Stimulated activated CD4-positive, alpha-beta T cell treated with anti-CD3 and anti-CD28 coated beads, Interleukin-4, amount 100 ng/mL, for 48 hours (primary cell): ENCODE results near the gene ELL.

ENCODE experiments used
- DNase-seq, 2 donors: peaks; one replicate each; pipeline ENCODE4 v3.0.0-alpha.2; 2020; ENCODE audit warnings: low read depth in 2 of 2

ELL gene

DNA sequence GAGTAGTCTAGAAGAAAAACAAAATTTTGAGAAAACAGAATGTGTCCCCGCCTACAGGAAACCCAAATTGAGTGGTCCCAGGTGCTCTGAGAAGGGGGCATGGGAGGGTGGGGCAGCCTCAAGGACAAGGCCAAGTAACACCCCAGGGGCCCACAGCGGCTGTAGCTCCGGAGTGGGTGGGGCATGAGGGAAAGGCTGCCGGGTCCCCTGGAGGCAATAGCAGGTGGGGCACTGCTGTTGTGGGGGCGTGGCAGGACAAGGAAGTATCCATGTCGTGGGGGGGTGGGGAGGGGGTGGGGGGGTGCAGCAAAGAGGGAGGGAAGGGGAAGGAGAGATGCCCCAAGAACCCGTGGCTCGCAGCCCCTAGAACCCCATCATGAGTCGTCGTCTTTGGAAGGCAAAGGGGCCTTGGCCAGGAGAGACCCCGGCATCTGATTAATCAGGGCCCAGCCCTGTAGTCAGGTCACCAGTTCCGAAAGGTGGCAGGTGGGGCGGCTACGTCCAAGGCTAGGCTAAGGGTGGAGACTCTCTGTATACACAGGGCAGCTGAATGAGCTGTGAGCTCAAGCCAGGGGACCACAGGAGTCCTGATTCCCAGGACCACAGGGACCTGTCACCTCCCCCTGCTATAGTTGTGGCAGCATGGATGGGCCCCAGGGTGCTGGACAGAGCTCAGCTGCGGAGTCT lies 76.5 kb downstream of the ELL start:
- no peak for DNase-seq

DNA sequence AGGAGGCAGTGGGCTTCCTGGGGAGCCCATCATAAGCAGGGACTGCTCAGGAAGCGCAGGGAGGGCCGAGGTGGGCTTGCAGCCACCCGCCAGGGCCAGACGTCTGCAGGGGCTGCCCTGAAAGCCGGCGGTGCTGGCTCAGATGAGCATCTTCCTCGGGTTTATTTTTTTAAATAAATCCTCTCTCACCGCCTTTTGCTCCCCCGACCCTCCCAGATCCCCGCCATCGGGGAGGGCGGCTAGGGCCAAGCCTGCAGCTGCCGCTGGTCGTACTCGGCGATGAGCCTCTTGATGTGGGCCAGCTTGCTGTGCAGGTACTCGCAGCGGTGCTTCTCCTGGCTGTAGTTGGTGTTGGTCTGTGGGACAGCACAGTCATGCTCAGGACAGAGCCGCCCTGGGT lies 77.4 kb downstream of the ELL start:
- no peak for DNase-seq

DNA sequence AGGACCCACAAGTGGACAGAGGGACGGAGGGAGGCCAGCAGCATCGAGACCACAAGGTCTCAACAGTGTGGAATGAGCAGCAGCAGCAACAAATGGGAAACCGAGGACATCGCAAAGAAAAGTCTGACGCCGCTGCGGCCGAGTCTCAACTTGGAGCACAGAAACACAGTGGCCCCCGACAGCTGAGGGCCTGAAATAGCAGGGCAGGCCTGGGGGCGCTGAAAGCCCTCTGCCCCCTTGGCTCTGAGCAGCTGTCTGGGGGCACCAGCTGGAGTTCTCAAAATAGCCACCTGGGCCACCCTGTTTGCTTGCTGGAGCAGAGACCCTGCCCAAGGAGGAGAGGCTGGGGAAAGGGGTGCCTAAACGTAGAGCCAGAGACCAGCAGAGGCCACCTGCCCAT lies 78.0 kb downstream of the ELL start:
- no peak for DNase-seq

DNA sequence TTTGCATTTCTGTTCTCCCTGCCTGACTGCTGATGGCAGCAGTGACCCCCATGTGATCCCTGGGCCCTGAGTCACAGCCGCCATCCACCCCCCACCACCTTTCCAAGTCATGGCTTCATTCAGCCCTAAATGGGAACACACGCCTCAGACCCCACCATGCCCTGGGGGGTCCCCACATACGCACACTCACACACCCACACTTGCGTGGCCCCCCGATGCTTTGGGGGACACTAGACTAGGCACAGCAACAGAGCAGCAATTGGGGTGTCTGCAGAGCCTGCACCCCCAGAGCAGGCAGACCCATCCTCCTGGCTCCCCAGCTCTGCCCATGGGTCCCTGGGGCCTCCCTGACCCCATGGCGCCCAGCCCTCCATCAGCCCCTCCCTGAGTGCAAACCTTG lies 78.5 kb downstream of the ELL start:
- DNase-seq: no peak

DNA sequence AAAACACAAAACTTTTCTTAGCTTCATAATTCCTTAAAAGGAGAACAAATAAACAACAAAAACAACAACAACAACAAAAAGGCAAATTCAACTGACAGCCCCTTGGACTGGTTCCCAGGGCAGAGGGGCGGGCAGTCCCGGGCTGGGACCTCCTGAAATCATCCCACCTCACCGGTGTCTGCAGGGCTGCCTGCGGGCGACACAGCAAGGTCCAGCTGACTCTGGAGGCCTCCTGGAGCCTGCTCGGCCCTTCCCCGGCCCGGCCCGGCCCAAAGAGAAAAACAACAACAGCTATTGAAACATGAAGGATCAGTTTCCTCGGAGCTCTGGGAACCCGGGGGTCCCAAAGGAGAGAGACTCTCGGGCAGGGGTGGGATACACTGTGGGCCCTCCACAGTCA lies 78.9 kb downstream of the ELL start:
- DNase-seq: no peak

DNA sequence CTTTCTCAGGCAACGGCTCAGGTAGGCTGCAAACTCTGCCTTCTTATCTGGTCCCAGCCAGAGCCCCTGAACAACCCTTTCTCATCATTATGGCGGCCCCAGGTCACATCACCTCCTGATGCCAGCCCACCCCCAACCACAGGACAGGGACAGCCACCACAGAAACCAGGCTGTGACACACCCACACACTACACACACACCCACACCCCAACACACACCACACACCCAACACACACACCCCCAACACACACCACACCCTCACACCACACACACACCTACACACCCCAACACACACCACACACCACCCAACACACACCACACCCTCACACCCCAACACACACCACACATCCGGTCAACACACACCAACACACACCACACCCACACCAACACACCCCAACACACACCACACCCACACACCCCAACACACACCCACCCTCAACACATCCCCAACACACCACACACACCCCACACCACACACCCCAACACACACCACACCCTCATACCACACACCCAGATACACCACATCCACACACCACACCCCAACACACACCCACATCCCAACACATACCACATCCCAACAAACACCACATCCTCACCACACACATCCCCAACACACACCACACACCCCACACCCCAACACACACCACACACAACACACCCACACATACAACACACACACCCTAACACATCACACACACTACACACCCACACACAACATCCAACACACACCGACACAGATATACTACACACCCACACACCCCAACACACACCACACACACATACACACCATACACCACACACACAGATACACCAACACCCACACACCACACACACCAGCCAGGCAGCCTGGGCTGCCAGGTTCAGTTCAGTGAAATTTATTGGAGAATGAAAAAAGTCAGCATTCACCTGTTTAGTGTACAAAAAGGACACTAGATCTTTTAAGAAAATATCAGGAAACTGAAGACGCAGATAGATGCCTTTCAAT lies 79.8 kb downstream of the ELL start:
- DNase-seq: no peak

DNA sequence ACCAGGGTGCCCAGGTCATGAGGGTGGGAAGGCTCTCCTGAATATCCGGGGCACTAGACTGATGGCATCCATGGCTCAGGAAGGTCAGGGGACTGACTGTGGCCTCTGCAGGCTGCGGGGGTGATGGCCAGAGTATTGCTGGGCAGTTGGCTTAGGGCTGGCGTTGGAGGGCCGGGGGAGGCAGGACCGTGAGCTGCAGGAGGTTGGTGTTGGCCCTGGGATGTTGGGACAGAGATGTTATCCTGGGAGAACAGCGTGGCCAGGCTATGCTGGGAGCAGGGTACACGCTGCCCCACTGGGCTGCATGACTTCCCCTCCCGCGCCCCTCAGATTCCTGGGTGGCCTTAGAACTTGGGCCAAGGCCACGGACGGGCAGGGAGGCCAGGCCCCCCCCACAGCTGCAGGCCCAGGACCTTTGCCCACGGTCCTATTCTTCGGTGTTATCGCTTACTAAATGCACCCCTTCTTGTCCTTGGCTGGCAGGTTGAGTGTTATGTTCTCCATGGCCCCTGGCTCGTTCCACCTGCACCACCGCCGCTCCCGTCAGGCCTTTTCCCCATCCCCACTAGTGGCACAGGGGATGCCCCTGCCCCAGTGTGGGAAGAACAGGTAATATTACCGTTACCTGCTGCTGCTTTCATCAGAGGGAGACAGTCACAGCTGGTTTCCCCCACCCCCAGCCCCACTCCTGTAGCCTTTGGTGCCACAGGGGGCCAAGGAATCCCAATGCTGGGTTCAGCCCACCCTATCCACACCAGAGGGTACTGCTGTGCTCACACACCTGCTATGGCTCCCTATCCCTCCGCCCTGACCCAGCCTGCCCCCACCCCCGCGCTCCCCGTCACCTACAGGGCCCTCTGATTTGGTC lies 80.7 kb downstream of the ELL start:
- no peak for DNase-seq

DNA sequence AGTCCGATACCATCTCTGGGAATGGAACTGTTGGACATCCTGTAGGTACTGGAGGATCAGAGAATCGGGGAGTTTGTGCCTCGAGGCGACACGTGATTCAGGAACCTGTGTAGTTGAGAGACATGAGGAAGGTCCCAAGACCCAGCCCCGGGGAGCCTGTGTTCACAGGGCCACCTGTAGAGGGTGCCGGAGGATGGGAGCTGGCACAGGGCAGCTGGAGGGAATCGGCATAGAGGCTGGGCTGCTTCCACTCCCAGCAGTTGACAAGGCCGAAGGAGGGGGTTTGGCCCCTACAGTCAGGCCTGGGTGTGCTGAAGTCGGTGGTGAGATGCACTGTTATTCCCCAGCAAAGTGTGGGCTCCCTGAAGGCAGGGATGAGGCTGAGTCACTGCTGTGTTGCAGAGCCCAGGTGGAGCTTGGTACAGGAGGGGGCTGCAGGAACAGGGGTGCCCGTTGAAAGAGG lies 81.4 kb downstream of the ELL start:
- no peak for DNase-seq

DNA sequence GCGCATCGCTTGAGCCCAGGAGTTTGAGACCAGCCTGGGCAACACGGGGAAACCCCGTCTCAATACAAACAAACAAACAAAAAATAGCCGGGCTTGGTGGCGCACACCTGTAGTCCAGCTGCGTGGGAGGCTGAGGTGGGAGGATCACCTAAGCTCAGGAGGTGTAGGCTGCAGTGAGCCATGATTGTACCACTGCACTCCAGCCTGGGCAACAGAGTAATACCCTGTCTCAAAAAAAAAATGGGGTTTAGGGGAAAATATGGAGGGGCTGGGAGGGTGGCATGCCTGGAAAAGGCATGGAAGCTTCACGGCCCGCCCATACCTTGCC lies 82.0 kb downstream of the ELL start:
- no peak for DNase-seq

DNA sequence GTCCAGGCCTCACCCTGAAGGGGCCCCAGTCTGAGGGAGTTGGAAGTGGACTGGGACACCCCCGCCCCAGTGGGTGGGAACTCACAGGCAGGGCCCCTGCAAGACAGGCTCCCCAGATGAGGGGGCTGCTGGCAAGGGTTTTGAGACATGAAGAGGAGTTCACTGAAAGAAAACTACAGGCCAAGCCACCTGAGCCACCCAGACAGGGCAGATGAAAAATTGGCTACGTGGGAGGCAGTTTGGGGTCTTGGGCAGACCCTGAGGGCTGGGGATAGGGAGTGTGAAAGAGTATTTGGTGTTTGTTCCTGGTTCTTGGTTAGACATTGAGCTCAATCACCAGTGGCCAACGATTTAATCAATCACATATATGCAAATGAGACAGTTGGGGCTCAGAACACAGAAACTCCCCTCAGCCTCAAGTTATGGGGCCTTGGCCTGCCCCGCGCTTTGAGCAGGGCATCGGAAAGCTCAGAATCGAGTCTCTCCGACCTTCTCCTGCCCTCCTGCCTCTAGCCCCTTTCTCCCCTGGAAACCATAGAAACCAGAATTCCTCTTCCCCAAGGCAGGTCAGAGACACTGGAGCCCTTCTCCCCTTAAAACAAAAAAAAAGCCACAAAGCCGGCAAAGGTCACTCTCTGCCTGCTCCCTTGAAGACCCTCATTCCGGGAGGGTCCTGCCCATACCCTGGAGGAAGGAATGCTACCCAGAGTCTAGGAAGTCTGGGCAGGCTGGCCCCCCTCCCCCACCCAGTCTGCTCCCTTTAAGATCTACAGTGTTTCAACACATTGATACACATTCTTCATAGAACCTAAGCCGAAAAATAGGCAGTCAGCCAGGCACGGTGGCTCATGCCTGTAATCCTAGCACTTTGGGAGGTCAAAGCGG lies 82.6 kb downstream of the ELL start:
- no peak for DNase-seq

DNA sequence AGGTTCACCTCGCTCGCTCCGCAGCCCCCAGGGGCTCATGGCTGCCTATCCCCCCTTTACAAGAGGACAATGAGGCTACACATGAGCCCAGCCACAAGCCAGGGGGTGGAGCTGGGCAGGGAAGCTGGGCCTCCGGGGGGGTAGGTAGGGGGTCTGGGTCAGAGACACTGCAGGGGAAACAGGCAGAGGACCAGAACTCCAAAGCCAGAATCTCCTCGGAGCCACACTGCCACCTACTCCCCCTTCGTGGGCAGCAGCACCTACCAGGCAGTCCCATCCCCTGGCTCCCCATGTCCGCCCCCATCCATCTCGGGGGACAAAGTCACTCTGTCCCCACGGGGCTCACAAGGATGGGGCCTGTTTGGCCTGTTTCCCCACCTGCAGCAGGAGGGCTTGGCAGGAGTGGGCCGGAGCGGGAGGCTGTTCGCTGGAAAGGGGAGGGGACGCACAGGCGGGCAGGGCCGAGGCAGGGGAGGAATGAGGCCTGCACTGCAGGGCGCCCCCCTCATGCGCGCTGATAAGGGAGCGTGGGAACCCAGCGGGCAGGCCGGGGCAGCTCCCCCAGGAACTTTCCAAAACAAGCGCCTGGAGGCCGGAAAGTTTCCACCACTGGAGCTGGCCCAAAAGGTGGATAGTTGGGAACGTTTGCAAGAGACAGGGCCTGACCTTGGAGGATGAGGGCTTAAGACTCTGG lies 83.4 kb downstream of the ELL start:
- no peak for DNase-seq

DNA sequence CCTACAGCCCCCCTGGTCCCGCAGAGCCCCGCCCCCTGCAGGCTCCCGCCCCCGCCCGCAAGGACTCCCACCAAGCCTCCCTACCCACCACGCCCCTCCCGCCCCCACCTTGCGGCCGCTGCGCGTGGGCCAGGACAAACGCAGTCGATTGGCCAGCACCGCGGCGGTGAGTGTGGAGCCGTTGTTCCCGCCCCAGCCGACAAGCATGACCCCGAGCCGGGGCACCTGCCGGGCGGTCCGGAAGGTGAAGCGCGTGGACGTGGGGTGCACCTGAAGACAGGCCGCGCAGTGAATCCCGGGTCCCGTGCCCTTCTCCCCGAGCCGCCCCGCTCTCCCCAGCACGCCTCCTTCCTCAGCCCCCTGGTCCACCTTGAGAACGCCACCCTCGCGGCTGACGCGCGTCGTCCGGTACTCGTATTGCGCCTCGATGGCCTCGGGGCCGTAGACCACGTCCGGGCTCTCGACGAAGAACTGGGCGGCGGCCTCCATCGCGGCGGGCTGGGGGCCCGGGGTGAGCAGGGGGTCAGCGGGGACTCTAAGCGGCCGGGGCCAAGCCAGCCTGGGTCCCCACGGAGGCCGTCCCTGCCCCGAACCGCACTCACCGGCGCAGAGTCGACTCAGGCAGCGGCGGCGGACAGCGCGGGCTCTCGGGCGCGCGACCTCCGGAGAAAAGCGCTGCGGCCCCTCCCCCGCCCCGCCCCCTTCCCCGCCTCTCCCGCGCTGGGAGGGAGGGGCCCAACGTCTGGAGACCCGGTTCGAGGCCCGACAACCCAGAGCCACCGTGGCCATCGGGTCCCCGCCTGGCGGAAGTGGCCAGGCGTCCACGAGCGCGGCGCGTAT lies 84.2 kb downstream of the ELL start, which contains the start of gene ISYNA1:
Gene ISYNA1, minus strand, starts transcription at position 643 of the 840 bp plus-strand sequence. Its CDS starts 154 bp downstream, at position 489.
- no peak for DNase-seq

DNA sequence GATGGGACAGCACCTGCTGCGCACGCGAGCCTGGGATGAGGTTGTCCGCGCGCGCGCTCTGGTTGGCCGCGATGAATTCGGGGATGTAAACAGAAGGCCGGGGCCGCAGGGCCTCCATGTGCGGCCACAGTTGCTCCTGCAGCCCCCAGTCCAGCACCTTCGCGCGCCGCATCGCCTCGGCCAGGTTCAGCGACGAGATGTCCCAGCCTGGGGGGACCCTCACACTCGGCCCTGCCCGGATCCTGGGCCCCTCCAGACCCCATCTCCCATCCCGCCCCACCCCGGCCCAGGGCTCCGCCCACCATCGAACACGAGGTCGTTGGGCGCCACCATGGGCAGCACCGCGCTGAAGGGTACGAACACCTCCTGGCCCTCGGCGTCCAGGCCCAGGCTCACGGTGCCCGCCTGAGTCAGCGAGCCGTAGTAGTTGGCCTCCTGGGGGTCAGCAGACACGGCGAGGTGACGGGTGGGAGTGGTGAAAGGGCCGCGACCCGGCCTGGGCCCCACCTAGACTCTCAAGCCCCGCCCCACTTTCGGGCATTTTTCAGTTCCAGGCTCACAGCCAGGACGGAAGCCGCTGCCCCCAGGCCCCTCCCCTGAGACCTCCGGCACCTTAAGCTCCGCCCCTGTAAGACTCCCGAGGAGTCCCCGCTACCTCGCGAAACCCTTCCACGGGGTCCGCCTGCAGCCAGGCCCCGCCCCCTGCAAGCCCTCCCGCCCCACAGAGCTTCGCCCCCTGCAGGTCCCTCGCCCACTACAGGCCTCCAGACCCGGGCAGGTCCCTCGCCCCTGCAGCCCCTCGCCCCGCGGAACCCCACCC lies 85.0 kb downstream of the ELL start:
- peak; percentile 50 to 66 for DNase-seq

DNA sequence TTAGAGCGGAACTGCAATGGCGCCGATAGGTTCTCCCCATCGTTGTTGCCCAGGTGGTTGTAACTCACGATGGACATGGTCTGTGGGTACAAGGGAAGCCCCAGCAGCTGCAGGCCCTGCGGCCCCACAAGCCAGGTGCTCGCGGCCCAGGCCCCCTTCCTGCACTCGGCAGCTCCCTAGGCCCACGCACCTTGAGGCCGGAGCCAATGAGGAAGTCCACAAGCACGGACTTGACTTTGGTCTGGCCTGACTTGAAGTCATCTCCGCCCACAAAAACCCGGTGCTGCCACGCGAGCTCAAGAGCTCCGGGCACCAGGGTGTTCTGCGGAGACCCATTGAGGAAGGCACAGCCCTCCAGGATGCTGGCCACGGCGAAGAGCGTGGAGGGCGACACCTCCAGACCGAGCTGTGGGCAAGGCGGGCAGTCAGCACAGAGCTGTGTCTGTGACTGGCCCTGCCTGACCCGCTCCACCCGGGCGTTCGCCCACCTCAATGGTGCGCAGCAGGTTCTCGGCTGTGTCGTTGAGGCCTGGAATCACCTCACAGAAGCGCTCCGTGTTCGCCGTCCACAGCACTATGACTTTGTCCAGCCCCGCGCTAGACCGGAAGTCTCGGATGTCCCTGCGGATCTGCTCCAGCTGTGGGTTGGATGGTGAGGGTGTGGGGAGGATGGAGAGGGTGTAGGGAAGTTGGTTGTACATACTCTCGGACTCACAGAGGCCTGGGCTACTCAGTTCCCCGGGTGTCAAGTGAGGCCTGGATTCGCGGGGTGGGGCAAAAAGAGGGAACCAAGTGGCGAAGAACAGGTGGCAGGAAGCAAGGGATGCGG lies 85.8 kb downstream of the ELL start:
- no peak for DNase-seq

DNA sequence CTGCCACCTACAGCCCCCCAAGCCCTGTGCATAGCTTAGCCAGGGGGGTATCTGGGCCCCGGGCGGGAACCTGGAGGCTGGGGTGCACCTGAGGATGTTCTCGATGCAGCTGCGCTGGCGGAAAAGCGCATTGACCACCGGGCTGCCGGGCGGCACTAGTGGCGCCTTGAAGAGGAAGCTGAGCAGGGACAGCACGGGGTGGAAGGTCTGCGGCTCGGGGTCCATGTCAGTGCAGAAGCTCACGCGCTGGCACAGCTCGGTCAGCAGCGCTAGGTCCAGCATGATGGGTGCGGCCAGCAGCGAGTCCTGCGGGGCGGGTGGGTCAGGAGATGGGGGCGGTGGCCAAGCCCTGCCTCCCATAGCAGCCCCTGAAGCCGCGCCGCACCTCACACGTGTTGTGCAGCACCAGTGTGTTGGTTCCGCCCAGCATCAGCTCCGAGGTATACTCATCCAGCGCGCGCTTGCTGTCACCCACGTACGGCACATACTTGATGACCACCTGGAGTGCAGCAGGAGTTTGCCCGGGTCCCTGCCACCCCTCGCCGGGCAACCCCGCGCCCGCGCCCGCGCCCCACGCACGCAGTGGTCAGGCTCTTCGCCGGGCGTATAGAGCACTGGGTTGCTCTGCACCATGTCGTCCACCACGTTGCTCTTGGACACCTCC lies 86.6 kb downstream of the ELL start:
- DNase-seq: no peak

DNA sequence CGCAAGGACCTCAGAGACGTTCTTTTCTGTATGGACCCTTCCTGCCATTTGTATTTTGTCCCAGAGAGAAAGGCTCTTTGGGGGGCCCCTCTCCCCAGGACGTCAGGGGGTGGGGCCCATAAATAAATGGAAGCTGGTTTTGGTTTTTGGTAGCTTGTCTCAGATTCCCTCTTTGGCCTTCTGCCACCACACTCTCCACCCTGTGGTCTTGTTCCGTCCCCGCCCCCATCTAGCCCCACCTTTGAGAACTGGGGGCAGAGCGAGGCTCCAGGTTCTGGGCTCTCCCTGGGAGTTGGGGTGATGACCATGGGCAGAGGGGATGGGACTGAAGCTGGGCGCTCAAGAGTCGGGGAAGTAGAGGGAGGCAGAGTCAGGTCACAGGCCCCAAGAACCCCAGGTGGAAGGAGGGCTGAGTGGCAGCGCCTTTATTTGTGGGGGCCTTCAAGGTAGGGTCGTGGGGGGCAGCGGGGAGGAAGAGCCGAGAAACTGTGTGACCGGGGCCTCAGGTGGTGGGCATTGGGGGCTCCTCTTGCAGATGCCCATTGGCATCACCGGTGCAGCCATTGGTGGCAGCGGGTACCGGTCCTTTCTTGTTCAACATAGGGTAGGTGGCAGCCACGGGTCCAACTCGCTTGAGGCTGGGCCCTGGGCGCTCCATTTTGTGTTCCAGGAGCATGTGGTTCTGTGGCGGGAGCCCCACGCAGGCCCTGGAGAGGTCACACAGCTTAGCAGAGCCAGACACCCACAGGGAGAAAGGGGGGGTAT lies 87.3 kb downstream of the ELL start:
- DNase-seq: no peak
